ENCODE measurements around the gene ZNHIT1.
A peak's percentile ranks its signal among the peaks of the same experiment; 100 is the strongest.

Gene ZNHIT1

GRCh38 chr7:101217388-101218235 lies at the start of gene ZNHIT1, which contains the start of gene PLOD3:
Gene ZNHIT1 (plus strand): TSS chr7:101218165. CDS start chr7:101218196, 31 bp downstream.
Gene PLOD3 (minus strand): TSS chr7:101217581. CDS start chr7:101217274, 307 bp downstream.
- no peak; the same call in 1 of the 2 replicates for TF ChIP-seq CTCF (conservative IDR thresholded peaks at IDR 0.05; ENCODE audit: low read depth)
- CTCF ChIA-PET: interaction anchor here (0.6 to 2.1 kb wide), 7 partner anchors 23 to 525 kb away, joined by 3 to 20 read pairs (median 4); no protein-coding TSS in a partner anchor
- peak within 1 kb of the TSS; percentile 97 for H3K27ac ChIP-seq

GRCh38 chr7:101168412-101169049 lies 49.4 kb upstream of the ZNHIT1 start:
- no peak for DNase-seq (ENCODE audit: low spot score)
- POLR2A ChIA-PET (ENCODE audit: low non-redundant PET): no interaction called here
- no peak for TF ChIP-seq CTCF (conservative IDR thresholded peaks at IDR 0.05; ENCODE audit: low read depth)
- H3K27ac ChIP-seq: no peak overlapping the region; the same call in 1 of the 2 replicates
- CTCF ChIA-PET: interaction anchor here (0.5 to 1.2 kb wide), 3 partner anchors 23 to 75 kb away, joined by 3 to 16 read pairs (median 3); no protein-coding TSS in a partner anchor

More at GRCh38 chr7:101217388-101218235, at the start of gene ZNHIT1, which contains the start of gene PLOD3:
- POLR2A ChIA-PET (ENCODE audit: low non-redundant PET): interaction anchor here (0.5 to 1.5 kb wide), 7 partner anchors 15 to 396 kb away, joined by 3 to 6 read pairs (median 3); partner anchors contain the start of gene CLDN15
- DNase-seq (ENCODE audit: low spot score): peak; percentile 98

- no peak overlapping the region for H3K27ac ChIP-seq
- TF ChIP-seq CTCF (conservative IDR thresholded peaks at IDR 0.05; ENCODE audit: low read depth): no peak
- CTCF ChIA-PET: interaction anchor here (1.0 to 2.7 kb wide), 3 partner anchors 25 to 81 kb away, joined by 3 to 19 read pairs (median 16); no protein-coding TSS in a partner anchor
- DNase-seq (ENCODE audit: low spot score): no peak
- POLR2A ChIA-PET (ENCODE audit: low non-redundant PET): no interaction called here
Measured at GRCh38 chr7:101169110-101169837, 48.7 kb upstream of the ZNHIT1 start.

- TF ChIP-seq CTCF (conservative IDR thresholded peaks at IDR 0.05; ENCODE audit: low read depth): peak; percentile 99
- ChIA-PET POLR2A (ENCODE audit: low non-redundant PET) (no interaction called here), CTCF (interaction anchor here (1.0 to 2.7 kb wide), 3 partner anchors 22 to 81 kb away, joined by 3 to 19 read pairs (median 8); no protein-coding TSS in a partner anchor)
- DNase-seq (ENCODE audit: low spot score): no peak
- H3K27ac ChIP-seq: no peak overlapping the region
Measured at GRCh38 chr7:101169838-101170551, 48.0 kb upstream of the ZNHIT1 start.

- no peak overlapping the region for H3K27ac ChIP-seq
Measured at GRCh38 chr7:101170617-101171441, 47.1 kb upstream of the ZNHIT1 start.

More at GRCh38 chr7:101170617-101171441, 47.1 kb upstream of the ZNHIT1 start:
- TF ChIP-seq CTCF (conservative IDR thresholded peaks at IDR 0.05; ENCODE audit: low read depth): no peak
- ChIA-PET POLR2A (ENCODE audit: low non-redundant PET) (no interaction called here), CTCF (interaction anchor here (0.6 to 2.7 kb wide), 5 partner anchors 14 to 80 kb away, joined by 3 to 19 read pairs (median 6); no protein-coding TSS in a partner anchor)
- no peak for DNase-seq (ENCODE audit: low spot score)

Measured in RWPE1 (cell line).